HEK293 (cell line): ENCODE data around the gene EBI3.

Experiments
- CTCF ChIA-PET: fragments of 350-600 bp; formaldehyde crosslinking; extraction: SDS; loops from one replicate; lab custom pipeline; 2021; ENCODE audit warnings: antibody characterized with exemption; lab: Yijun Ruan, JAX
- POLR2A ChIA-PET: fragments of 300-600 bp; formaldehyde crosslinking; extraction: SDS; loops from one replicate; lab custom pipeline; 2020; ENCODE audit warnings: antibody characterized with exemption, inconsistent platforms; lab: Yijun Ruan, JAX
- H3K27ac ChIP-seq: fragments of 200-500 bp; sonication (Bioruptor generic); 2 replicates; pipeline ENCODE4 v1.5.1; 2014; ENCODE audit warnings: low read depth, low read length, control low read depth, inconsistent platforms; ENCODE audit errors: extremely low read depth
- H3K36me3 ChIP-seq, 2 experiments: fragments of 200-500 bp in 1 of 2; sonication (Bioruptor generic) in 1 of 2; 1 replicate in 1 of 2; 2 replicates in 1 of 2; pipeline ENCODE4 v1.5.1; 2014 to 2017; ENCODE audit warnings: inconsistent platforms in 2 of 2, low read length in 2 of 2; ENCODE audit not compliant: control insufficient read depth in 2 of 2, insufficient read depth in 1 of 2
- H3K4me1 ChIP-seq: fragments of 200-500 bp; sonication (Bioruptor generic); 2 replicates; pipeline ENCODE4 v1.5.1; 2014; ENCODE audit warnings: mild to moderate bottlenecking, low read length, inconsistent platforms; ENCODE audit not compliant: control insufficient read depth, insufficient read depth
- H3K4me3 ChIP-seq: 2 replicates; pipeline ENCODE4 v1.5.1; 2011; ENCODE audit warnings: low read depth, mild to moderate bottlenecking, control low read depth, low read length, moderate library complexity
- H3K9me3 ChIP-seq: fragments of 200-500 bp; sonication (Bioruptor generic); 2 replicates; pipeline ENCODE4 v1.5.1; 2014; ENCODE audit warnings: low read depth, low read length, inconsistent platforms; ENCODE audit not compliant: control insufficient read depth, insufficient read depth
- KLF16 ChIP-seq: fragments of 450-650 bp; formaldehyde crosslinking; IDR thresholded peaks from 2 replicates; pipeline ENCODE4 v1.5.1; 2017; ENCODE audit warnings: missing biosample characterization, missing genetic modification characterization
- MZF1 ChIP-seq: fragments of 450-650 bp; formaldehyde crosslinking; IDR thresholded peaks from 2 replicates; pipeline ENCODE4 v1.5.1; 2017; ENCODE audit warnings: missing biosample characterization, missing genetic modification characterization, borderline replicate concordance
- PRDM1 ChIP-seq: fragments of 450-650 bp; formaldehyde crosslinking; IDR thresholded peaks from 2 replicates; pipeline ENCODE4; 2016; ENCODE audit warnings: missing biosample characterization, missing genetic modification characterization
- SP7 ChIP-seq: fragments of 450-650 bp; formaldehyde crosslinking; IDR thresholded peaks from 2 replicates; pipeline ENCODE4 v1.5.1; 2016; ENCODE audit warnings: missing biosample characterization, missing genetic modification characterization
- TCF7L2 ChIP-seq: IDR thresholded peaks from 2 replicates; pipeline ENCODE4 v1.6.1; 2011; ENCODE audit warnings: low read depth, mild to moderate bottlenecking, inconsistent platforms, low read length, moderate library complexity, borderline replicate concordance
- ZBTB17 ChIP-seq: fragments of 450-650 bp; formaldehyde crosslinking; IDR thresholded peaks from 2 replicates; pipeline ENCODE4 v1.5.1; 2016; ENCODE audit warnings: missing biosample characterization, missing genetic modification characterization
- ZBTB20 ChIP-seq: fragments of 450-650 bp; formaldehyde crosslinking; IDR thresholded peaks from 2 replicates; pipeline ENCODE4 v1.5.1; 2016; ENCODE audit warnings: missing biosample characterization, missing genetic modification characterization
- ZNF169 ChIP-seq: fragments of 450-650 bp; formaldehyde crosslinking; IDR thresholded peaks from 2 replicates; pipeline ENCODE4 v1.5.1; 2016; ENCODE audit warnings: missing biosample characterization, missing genetic modification characterization
- ZNF184 ChIP-seq: fragments of 450-650 bp; IDR thresholded peaks from 2 replicates; pipeline ENCODE4 v1.5.1; 2018; ENCODE audit warnings: missing biosample characterization, mild to moderate bottlenecking, missing genetic modification characterization
- ZNF223 ChIP-seq: fragments of 450-650 bp; formaldehyde crosslinking; IDR thresholded peaks from 2 replicates; pipeline ENCODE4 v1.5.1; 2016; ENCODE audit warnings: missing biosample characterization, missing genetic modification characterization
- ZNF350 ChIP-seq: fragments of 450-650 bp; formaldehyde crosslinking; IDR thresholded peaks from 2 replicates; pipeline ENCODE4 v1.5.0; 2017; ENCODE audit warnings: missing biosample characterization, mild to moderate bottlenecking, missing genetic modification characterization
- ZNF416 ChIP-seq: fragments of 450-650 bp; formaldehyde crosslinking; IDR thresholded peaks from 2 replicates; pipeline ENCODE4 v1.5.1; 2016; ENCODE audit warnings: missing biosample characterization, missing genetic modification characterization
- ZNF433 ChIP-seq: fragments of 450-650 bp; formaldehyde crosslinking; IDR thresholded peaks from 2 replicates; pipeline ENCODE4 v1.5.1; 2016; ENCODE audit warnings: missing biosample characterization, missing genetic modification characterization, low read depth
- ZNF501 ChIP-seq: fragments of 450-650 bp; formaldehyde crosslinking; IDR thresholded peaks from 2 replicates; pipeline ENCODE4 v1.5.1; 2016; ENCODE audit warnings: missing biosample characterization, missing genetic modification characterization
- ZNF549 ChIP-seq: fragments of 450-650 bp; IDR thresholded peaks from 2 replicates; pipeline ENCODE4 v1.5.1; 2018; ENCODE audit warnings: missing biosample characterization, missing genetic modification characterization, mild to moderate bottlenecking, inconsistent platforms, moderate library complexity
- ZNF558 ChIP-seq: fragments of 450-650 bp; formaldehyde crosslinking; IDR thresholded peaks from 2 replicates; pipeline ENCODE4 v1.5.1; 2016; ENCODE audit warnings: missing biosample characterization, missing genetic modification characterization
- ZNF664 ChIP-seq: fragments of 450-650 bp; formaldehyde crosslinking; IDR thresholded peaks from 2 replicates; pipeline ENCODE4 v1.5.1; 2016; ENCODE audit warnings: missing biosample characterization, missing genetic modification characterization
- ZNF768 ChIP-seq: fragments of 450-650 bp; formaldehyde crosslinking; IDR thresholded peaks from 2 replicates; pipeline ENCODE4 v1.5.1; 2018; ENCODE audit warnings: missing biosample characterization, mild to moderate bottlenecking, missing genetic modification characterization
- ZNF792 ChIP-seq: fragments of 450-650 bp; formaldehyde crosslinking; IDR thresholded peaks from 2 replicates; pipeline ENCODE4 v1.5.1; 2016; ENCODE audit warnings: missing biosample characterization, missing genetic modification characterization
- TF ChIP-seq, protein P1 (sequence below): fragments of 450-650 bp; formaldehyde crosslinking; IDR thresholded peaks from 2 replicates; pipeline ENCODE4 v1.5.1; 2016; ENCODE audit warnings: missing biosample characterization, missing genetic modification characterization, borderline replicate concordance
- TF ChIP-seq, protein P2 (sequence below): fragments of 450-650 bp; formaldehyde crosslinking; IDR thresholded peaks from 2 replicates; pipeline ENCODE4 v1.5.1; 2017; ENCODE audit warnings: missing biosample characterization, missing genetic modification characterization
- TF ChIP-seq, protein P3 (sequence below): fragments of 450-650 bp; formaldehyde crosslinking; conservative IDR thresholded peaks from 2 replicates; pipeline ENCODE4 v1.5.1; 2016; ENCODE audit warnings: low read depth, missing biosample characterization, missing genetic modification characterization
- TF ChIP-seq, protein P4 (sequence below): fragments of 450-650 bp; formaldehyde crosslinking; IDR thresholded peaks from 2 replicates; pipeline ENCODE4 v1.5.1; 2016; ENCODE audit warnings: missing biosample characterization, missing genetic modification characterization
- TF ChIP-seq, protein P5 (sequence below): fragments of 450-650 bp; formaldehyde crosslinking; IDR thresholded peaks from 2 replicates; pipeline ENCODE4 v1.5.1; 2016; ENCODE audit warnings: missing biosample characterization, missing genetic modification characterization

Gene EBI3

DNA sequence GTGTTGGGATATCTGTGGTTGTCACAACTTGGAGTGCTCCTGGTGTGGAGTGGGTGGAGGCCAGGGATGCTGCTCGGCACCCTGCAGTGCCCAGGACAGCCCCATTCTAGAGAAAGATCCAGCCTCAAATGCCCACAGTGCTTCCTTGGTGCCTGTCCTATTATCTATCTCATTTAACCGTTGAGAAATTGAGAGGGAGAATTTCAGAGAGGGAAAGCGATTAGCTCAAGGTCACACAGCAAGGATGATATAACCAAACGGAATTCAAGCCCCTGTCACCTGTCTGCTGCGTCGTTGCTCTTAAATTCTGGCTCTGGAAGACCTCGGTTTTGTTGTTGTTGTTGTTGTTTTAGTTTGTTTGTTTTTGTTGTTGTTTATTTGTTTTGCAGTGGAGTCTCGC, 33.3 kb upstream of the EBI3 start:
- POLR2A ChIA-PET = no interaction called here
- no peaks in the 10 kb centered on the region for H3K36me3 ChIP-seq
- H3K4me3 ChIP-seq = no peak overlapping the region
- no peaks in the 10 kb centered on the region for H3K4me1 ChIP-seq
- H3K9me3 ChIP-seq = no peaks in the 10 kb centered on the region
- no peak overlapping the region for H3K27ac ChIP-seq
- TF ChIP-seq SP7 (tag by site-specific recombination) (no peak), ZNF768 (tag by site-specific recombination) (peak; percentile 80; the same call in 1 of the 2 replicates), PRDM1 (tag by site-specific recombination) (no peak), ZNF184 (tag by site-specific recombination) (no peak), KLF16 (tag by site-specific recombination) (no peak), ZNF792 (tag by site-specific recombination) (no peak), ZNF664 (tag by site-specific recombination) (peak; percentile 93), TCF7L2 (no peak), ZNF223 (no peak), ZBTB20 (tag by site-specific recombination) (no peak), ZNF501 (tag by site-specific recombination) (no peak)
- TF ChIP-seq, protein P1, sequence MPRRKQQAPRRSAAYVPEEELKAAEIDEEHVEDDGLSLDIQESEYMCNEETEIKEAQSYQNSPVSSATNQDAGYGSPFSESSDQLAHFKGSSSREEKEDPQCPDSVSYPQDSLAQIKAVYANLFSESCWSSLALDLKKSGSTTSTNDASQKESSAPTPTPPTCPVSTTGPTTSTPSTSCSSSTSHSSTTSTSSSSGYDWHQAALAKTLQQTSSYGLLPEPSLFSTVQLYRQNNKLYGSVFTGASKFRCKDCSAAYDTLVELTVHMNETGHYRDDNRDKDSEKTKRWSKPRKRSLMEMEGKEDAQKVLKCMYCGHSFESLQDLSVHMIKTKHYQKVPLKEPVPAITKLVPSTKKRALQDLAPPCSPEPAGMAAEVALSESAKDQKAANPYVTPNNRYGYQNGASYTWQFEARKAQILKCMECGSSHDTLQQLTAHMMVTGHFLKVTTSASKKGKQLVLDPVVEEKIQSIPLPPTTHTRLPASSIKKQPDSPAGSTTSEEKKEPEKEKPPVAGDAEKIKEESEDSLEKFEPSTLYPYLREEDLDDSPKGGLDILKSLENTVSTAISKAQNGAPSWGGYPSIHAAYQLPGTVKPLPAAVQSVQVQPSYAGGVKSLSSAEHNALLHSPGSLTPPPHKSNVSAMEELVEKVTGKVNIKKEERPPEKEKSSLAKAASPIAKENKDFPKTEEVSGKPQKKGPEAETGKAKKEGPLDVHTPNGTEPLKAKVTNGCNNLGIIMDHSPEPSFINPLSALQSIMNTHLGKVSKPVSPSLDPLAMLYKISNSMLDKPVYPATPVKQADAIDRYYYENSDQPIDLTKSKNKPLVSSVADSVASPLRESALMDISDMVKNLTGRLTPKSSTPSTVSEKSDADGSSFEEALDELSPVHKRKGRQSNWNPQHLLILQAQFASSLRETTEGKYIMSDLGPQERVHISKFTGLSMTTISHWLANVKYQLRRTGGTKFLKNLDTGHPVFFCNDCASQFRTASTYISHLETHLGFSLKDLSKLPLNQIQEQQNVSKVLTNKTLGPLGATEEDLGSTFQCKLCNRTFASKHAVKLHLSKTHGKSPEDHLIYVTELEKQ (tag by site-specific recombination) = no peak
- TF ChIP-seq, protein P2, sequence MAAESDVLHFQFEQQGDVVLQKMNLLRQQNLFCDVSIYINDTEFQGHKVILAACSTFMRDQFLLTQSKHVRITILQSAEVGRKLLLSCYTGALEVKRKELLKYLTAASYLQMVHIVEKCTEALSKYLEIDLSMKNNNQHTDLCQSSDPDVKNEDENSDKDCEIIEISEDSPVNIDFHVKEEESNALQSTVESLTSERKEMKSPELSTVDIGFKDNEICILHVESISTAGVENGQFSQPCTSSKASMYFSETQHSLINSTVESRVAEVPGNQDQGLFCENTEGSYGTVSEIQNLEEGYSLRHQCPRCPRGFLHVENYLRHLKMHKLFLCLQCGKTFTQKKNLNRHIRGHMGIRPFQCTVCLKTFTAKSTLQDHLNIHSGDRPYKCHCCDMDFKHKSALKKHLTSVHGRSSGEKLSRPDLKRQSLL (tag by site-specific recombination) = no peak
- TF ChIP-seq, protein P3, sequence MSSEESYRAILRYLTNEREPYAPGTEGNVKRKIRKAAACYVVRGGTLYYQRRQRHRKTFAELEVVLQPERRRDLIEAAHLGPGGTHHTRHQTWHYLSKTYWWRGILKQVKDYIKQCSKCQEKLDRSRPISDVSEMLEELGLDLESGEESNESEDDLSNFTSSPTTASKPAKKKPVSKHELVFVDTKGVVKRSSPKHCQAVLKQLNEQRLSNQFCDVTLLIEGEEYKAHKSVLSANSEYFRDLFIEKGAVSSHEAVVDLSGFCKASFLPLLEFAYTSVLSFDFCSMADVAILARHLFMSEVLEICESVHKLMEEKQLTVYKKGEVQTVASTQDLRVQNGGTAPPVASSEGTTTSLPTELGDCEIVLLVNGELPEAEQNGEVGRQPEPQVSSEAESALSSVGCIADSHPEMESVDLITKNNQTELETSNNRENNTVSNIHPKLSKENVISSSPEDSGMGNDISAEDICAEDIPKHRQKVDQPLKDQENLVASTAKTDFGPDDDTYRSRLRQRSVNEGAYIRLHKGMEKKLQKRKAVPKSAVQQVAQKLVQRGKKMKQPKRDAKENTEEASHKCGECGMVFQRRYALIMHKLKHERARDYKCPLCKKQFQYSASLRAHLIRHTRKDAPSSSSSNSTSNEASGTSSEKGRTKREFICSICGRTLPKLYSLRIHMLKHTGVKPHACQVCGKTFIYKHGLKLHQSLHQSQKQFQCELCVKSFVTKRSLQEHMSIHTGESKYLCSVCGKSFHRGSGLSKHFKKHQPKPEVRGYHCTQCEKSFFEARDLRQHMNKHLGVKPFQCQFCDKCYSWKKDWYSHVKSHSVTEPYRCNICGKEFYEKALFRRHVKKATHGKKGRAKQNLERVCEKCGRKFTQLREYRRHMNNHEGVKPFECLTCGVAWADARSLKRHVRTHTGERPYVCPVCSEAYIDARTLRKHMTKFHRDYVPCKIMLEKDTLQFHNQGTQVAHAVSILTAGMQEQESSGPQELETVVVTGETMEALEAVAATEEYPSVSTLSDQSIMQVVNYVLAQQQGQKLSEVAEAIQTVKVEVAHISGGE (tag by site-specific recombination) = no peak
- CTCF ChIA-PET = no interaction called here

DNA sequence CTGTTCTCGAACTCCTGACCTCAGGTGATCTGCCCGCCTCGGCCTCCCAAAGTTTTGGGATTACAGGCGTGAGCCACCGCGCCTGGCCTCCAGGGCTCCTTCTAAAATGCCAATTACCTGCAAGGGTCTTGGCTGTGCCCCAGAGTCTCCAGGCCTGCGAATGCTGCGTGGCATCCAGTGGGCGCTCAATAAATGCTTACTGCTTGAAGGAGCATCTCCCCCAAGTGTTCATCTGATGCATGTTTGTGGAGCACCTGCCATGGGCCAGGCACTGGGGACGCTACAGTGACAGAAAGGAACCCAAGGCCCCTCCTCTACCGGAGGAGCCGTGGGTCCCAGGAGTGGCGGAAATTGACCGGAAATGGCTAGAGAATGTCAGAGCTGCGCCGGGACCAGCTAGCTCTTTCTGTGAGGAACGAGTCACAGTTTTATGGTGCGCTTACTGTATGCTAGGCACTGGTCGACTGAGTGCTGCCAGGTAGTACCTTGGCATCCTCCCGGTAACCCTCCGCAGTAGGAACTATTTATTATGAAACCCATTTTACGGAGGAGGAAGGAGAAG, 32.7 kb upstream of the EBI3 start:
- Histone ChIP-seq H3K9me3 (no peaks in the 10 kb centered on the region), H3K27ac (no peak overlapping the region), H3K36me3 (no peaks in the 10 kb centered on the region), H3K4me3 (no peak overlapping the region), H3K4me1 (no peaks in the 10 kb centered on the region)
- ChIA-PET CTCF (interaction anchor here (0.6 to 0.9 kb wide), 3 partner anchors 8 to 1961 kb away, joined by 3 read pairs; partner anchors contain the start of gene PLEKHJ1), POLR2A (no interaction called here)
- TF ChIP-seq ZNF350 (tag by site-specific recombination) (no peak), ZNF416 (tag by site-specific recombination) (no peak), ZNF558 (tag by site-specific recombination) (no peak), ZNF549 (tag by site-specific recombination) (no peak), ZNF169 (tag by site-specific recombination) (no peak), MZF1 (tag by site-specific recombination) (no peak), ZNF433 (tag by site-specific recombination) (no peak), ZBTB17 (tag by site-specific recombination) (no peak)
- TF ChIP-seq, protein P4, sequence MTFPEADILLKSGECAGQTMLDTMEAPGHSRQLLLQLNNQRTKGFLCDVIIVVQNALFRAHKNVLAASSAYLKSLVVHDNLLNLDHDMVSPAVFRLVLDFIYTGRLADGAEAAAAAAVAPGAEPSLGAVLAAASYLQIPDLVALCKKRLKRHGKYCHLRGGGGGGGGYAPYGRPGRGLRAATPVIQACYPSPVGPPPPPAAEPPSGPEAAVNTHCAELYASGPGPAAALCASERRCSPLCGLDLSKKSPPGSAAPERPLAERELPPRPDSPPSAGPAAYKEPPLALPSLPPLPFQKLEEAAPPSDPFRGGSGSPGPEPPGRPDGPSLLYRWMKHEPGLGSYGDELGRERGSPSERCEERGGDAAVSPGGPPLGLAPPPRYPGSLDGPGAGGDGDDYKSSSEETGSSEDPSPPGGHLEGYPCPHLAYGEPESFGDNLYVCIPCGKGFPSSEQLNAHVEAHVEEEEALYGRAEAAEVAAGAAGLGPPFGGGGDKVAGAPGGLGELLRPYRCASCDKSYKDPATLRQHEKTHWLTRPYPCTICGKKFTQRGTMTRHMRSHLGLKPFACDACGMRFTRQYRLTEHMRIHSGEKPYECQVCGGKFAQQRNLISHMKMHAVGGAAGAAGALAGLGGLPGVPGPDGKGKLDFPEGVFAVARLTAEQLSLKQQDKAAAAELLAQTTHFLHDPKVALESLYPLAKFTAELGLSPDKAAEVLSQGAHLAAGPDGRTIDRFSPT (tag by site-specific recombination) = no peak
- TF ChIP-seq, protein P5, sequence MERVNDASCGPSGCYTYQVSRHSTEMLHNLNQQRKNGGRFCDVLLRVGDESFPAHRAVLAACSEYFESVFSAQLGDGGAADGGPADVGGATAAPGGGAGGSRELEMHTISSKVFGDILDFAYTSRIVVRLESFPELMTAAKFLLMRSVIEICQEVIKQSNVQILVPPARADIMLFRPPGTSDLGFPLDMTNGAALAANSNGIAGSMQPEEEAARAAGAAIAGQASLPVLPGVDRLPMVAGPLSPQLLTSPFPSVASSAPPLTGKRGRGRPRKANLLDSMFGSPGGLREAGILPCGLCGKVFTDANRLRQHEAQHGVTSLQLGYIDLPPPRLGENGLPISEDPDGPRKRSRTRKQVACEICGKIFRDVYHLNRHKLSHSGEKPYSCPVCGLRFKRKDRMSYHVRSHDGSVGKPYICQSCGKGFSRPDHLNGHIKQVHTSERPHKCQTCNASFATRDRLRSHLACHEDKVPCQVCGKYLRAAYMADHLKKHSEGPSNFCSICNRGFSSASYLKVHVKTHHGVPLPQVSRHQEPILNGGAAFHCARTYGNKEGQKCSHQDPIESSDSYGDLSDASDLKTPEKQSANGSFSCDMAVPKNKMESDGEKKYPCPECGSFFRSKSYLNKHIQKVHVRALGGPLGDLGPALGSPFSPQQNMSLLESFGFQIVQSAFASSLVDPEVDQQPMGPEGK (tag by site-specific recombination) = no peak
